Right lobe of liver (tissue), 4 donors: Measurements from ENCODE around the gene VWA8.

Experiments
- CTCF ChIP-seq, 4 donors: fragments of 200-600 bp in 3 of 4; fragments of 450-650 bp in 1 of 4; IDR thresholded peaks; one replicate each; pipeline versions ENCODE4 v1.5.1 to v1.8.0; 2016 to 2022; ENCODE audit warnings: antibody characterized with exemption in 4 of 4, mild to moderate bottlenecking in 2 of 4
- POLR2A ChIP-seq: fragments of 450-650 bp; IDR thresholded peaks from one replicate; pipeline ENCODE4 v1.6.1; 2017; ENCODE audit warnings: antibody characterized with exemption, mild to moderate bottlenecking
- donor health status: DM: no; HTN: no; CAD: no.
- donor health status: DM: no; HTN: no; CAD: no.
- donor health status: DM: no; HTN: yes; CAD: no.

- TF ChIP-seq CTCF (IDR thresholded peaks at IDR 0.05) (no peak), POLR2A (no peak)
Measured at GRCh38 chr13:41700790-41701310, 260.1 kb downstream of the VWA8 start.
